Activated CD8-positive, alpha-beta memory T cell treated with anti-CD3 and anti-CD28 coated beads, Interleukin-2, amount 50 U/mL, for 4 hours (primary cell): ENCODE results near the gene SPEF1.

Experiments used
- DNase-seq: peaks from one replicate; pipeline ENCODE4 v3.0.0-alpha.2; 2020

The SPEF1 gene

DNA sequence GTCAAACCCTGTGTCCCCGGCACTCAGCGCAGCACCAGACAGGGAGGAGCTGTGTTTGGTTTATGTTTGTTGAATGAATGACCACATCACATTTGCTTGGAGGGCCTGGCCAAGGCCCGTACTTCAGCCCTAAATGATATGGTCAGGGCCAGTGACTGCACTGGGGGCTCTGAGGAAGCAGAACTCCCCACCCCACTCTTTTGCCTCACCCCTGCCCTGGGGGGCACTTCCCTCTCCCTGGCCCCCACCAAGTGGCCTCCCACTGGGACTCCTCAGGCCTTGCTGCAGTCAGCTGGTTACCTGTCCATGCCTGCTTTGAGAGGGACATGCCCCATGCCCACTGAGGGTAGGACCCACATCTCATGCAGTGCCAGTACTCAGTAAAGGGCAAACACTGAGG, 16.6 kb downstream of the SPEF1 start:
- DNase-seq: no peak

- no peak for DNase-seq
Measured at GRCh38 chr20:3763671-3764601, 17.3 kb downstream of the SPEF1 start.

DNA sequence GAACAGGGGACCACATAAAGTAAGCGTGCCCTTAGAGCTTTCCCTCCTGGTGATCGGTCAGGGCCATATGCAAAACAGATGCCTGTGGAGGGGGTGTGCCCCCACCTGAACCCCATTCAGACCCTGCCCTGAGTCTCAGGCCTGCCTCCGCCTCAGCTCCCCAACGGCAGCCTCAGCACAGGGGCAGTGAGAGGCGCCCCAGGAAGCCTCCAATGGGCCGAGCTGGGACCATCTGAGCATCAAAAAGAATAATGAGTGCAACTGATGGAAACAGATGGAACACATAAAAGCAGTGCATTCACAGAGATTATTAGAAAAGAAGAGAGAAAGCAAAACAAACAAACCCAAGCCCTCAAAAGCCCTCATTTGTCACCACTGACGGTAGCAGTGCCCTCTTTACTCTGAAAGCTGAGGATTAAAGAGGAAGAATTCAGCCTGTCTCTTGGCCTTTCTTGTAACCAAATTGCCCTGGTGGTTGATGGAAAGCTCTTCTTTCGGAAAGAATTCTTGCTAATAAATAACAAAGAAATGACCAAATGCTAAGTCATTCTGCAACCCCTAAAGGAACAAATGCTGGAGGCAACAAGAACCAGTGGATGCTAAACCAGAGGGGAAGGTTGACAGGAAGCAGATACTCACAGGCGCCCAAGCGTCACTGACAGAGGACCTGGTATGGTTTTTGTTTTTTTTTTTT, 20.4 kb downstream of the SPEF1 start:
- DNase-seq: no peak

DNA sequence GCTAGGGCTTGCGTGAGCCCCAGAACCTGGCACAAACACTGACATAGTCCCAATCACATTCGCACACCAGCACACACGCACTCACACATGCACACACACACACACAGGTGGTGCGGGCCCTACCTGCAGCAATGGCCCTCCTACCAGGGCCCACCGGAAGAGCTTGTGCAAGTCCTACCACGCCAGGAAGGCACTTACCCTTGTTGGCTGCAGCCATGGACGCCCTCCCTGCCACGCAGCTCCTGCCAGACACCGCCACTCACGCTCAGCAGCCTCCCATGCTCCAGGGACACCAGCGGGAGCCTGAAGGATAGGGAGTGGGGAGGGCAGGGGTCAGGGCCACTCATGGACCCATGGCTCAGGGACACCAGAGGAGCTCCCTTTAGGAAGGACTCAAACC, 21.4 kb downstream of the SPEF1 start:
- DNase-seq: no peak

- no peak for DNase-seq
Measured at GRCh38 chr20:3759316-3759823, 21.9 kb downstream of the SPEF1 start.

- no peak for DNase-seq
Measured at GRCh38 chr20:3758566-3758965, 22.7 kb downstream of the SPEF1 start.

- DNase-seq: no peak
Measured at GRCh38 chr20:3757268-3757667, 24.0 kb downstream of the SPEF1 start.

DNA sequence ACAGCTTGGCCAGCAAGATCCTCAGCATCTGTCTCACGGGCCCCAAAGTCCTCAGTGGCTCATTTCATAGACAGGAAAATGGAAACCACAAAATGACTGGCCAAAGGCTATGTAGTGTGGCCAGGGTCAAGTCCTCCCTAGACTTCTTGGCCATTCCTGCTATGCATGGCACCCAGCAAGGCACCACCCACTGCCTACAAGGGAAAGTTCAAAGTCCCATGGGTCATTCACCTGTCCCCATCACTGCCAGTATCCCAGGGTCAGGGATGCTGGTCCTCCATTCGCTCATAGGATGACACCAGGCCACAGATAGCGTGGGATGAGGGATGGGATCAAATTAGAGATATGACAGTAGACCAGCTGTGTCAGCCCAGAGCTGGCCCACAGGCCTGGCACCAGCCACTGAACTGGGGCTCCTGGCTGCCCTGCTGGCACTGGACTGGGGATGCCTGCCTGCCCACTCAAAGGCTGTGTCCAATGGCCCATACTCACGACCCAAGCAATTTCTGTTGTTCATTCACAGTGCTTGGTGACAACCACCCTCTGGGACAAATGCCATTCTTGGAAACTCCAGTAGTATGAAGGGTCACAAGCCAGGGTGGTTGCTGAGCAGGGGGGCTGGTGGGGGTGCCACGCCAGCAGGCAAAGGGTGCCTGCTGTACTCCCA, 25.3 kb downstream of the SPEF1 start:
- DNase-seq: no peak

DNA sequence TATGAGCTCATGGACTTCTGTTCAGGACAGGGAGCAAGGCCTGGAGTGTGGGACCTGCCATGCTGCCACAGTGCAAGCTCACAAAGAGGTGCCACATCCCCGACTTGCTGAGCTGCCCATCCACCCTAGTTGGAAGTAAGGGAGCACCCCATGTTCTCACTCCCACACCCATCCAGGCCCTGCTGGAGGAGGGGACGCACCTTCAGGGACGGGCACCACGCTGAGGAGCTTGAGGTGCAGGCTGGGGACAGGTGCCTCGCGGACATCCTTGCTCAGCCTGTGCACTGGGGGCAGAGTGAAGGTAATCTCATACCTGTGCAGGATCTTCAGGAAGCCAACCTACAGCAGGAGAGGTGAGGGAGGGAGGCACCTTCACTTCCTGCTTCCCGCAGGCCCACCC, 26.0 kb downstream of the SPEF1 start:
- DNase-seq: no peak

DNA sequence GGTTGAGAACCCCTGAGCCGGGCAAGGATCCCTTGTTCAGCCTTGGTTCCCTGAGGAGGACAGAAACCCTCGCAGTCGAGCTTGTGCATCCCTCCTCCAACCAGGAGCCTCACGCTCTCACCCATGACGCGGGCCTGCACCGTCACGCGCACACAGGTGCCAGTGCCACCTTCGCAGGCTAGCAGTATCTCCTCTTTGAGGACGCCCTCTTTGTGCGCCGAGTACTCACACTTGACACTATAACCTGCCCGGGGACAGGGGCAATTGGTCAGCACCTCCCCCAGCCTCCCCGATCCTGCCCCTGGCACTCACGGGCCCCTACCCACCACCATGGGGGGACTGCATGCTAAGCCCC, 27.0 kb downstream of the SPEF1 start:
- DNase-seq: no peak

DNA sequence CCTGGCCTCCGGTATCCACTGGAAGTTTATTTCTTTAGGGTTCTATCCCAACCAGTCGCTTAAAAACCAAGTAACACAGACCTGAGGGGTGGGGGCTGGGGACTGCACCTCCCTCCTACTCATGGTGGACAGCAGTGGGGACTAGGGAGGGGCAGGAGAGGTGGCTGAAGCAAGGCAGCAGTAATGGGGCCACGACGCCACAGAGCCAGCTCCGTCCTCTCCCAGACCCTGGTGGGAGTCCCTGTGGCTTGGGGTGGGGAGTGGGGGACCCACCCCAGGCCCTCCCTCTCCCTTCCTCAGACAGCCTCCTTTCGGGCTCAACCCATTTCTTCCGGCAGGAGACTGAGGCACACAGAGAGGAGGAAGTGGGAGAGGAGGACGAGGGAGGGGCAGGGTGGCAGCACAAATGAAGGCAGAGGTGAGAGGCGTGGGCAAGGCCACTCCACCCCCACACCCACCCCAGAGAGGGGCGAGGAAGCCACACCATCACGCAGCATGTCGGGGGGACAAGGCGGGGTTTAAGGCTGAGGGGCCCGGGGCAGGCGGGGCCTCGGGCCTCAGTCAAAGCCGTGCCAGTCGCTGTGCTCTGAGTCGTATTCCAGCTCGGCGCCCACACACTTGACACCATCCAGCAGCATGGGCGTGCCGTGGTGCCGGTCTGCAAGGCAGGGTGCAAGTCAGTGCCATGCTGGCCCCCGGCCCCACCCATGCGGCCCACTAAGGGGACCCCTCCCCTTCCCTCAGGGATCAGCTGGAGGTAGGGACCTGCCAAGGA, 27.6 kb downstream of the SPEF1 start:
- no peak for DNase-seq

- peak; percentile 57 for DNase-seq
Measured at GRCh38 chr20:3753098-3753497, 28.1 kb downstream of the SPEF1 start.

- no peak for DNase-seq
Measured at GRCh38 chr20:3752386-3752759, 28.9 kb downstream of the SPEF1 start.

DNA sequence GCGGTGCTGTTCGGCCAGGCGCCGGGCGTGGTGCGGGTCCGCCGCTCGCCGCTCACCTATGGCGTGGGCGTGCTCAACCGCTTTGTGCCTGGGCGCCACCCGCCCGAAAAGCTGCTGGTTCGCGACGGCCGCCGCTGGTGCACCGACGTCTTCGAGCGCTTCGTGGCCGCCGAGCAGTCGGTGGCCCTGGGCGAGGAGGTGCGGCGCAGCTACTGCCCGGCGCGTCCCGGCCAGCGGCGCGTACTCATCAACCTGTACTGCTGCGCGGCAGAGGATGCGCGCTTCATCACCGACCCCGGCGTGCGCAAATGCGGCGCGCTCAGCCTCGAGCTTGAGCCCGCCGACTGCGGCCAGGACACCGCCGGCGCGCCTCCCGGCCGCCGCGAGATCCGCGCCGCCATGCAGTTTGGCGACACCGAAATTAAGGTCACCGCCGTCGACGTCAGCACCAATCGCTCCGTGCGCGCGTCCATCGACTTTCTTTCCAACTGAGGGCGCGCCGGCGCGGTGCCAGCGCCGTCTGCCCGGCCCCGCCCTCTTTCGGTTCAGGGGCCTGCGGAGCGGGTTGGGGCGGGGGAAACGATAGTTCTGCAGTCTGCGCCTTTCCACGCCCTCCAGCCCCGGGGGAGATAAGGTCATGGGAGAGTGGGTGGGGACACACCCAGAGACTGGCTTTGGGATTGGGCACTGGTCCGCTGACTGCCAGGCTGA, 29.4 kb downstream of the SPEF1 start:
- peak; percentile 37 for DNase-seq

DNA sequence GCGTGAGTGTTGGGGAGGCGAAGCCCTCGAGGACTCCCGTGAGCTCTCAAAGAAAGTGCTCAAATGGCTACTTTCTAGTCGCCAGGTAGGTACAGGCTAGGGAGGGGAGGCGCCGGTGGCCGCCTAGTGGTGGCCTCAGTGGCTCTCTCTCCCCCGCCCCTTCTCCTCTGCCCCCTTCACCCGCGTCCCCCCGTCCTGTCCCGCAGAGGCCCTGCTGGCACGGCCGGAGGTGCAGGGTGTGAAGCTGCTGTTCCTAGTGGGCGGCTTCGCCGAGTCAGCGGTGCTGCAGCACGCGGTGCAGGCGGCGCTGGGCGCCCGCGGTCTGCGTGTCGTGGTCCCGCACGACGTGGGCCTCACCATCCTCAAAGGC, 30.0 kb downstream of the SPEF1 start:
- DNase-seq: no peak

GRCh38 chr20:3749689-3750531, 31.3 kb downstream of the SPEF1 start:
- no peak for DNase-seq

- no peak for DNase-seq
Measured at GRCh38 chr20:3749087-3749688, 32.1 kb downstream of the SPEF1 start.

- no peak for DNase-seq
Measured at GRCh38 chr20:3748073-3748472, 33.2 kb downstream of the SPEF1 start.

DNA sequence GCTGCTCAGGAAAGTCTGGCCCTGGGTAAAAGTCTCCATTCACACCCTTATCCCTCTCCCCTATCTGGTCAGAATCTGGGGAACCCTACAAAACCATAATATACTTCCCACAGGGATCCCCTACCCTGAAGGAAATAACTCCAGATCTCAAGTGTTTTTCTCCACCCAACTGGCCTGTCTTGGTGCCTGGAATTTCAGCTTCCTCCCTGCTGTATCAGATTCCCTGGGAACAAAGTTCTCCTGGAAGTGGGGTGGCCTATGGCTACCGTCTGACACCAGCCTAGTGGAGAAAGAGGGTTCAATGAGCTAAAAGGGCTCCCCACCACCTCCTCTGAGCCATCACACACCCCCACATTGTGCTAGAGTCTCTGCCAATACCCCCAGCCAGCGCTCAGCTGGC, 33.8 kb downstream of the SPEF1 start:
- DNase-seq: no peak

DNA sequence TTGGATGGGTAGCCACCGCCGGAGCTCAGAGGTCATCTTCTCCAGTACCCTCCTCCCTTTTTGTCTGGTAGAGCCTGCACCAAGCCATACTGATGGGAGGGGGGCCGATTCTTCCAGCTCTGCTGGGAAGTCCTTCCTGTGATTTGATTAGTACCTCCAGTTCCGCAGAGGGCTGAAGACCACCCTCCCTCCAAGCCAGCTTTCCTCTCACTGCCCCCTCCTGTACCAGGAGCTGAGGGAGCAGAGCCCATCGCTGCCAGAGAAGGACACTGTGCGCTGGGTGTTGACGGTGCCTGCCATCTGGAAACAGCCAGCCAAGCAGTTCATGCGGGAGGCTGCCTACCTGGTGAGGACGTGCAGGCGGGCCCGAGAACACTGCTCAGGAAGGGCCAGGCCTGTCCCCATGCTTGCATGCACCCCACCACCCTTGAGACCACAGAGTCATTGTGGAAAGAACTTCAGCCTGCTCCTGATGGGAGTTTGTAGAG, 35.5 kb downstream of the SPEF1 start:
- DNase-seq: no peak
